CD14-positive monocyte (primary cell): Measurements from ENCODE around the gene VPS37C. TPM values are rescaled to one million over a fixed set of nuclear protein-coding genes. Genes with fewer than 3 reads are reported as not detected.

Source experiments
- DNase-seq, 3 donors: peaks; one replicate each; pipeline ENCODE4 v3.0.0-alpha.2; 2011 to 2022
- H2AFZ ChIP-seq: 2 replicates; pipeline ENCODE4 v1.6.0; 2012; ENCODE audit warnings: mild to moderate bottlenecking, low read depth, low read length, inconsistent platforms; ENCODE audit not compliant: insufficient read depth, poor library complexity, severe bottlenecking
- H3K27ac ChIP-seq, 2 donors: 1 replicate in 1 of 2; 2 replicates in 1 of 2; pipeline ENCODE4 v1.5.1; 2012 to 2013; ENCODE audit warnings: low read length in 2 of 2, control low read depth in 1 of 2, inconsistent platforms in 1 of 2, low read depth in 1 of 2, mild to moderate bottlenecking in 1 of 2
- H3K27me3 ChIP-seq, 2 donors: one replicate each; pipeline versions ENCODE4 v1.6.0 to v1.6.1; 2011 to 2013; ENCODE audit warnings: low read length in 2 of 2; ENCODE audit not compliant: control insufficient read depth in 2 of 2, insufficient read depth in 2 of 2
- H3K36me3 ChIP-seq, 2 donors: replicated peaks in 1 of 2; 1 replicate in 1 of 2; 2 replicates in 1 of 2; pipeline versions ENCODE4 v1.5.1 to v1.6.1; 2012 to 2013; ENCODE audit warnings: low read length in 2 of 2, control low read depth in 1 of 2, inconsistent platforms in 1 of 2, mild to moderate bottlenecking in 1 of 2; ENCODE audit not compliant: insufficient read depth in 2 of 2, control insufficient read depth in 1 of 2
- H3K4me1 ChIP-seq, 2 donors: 1 replicate in 1 of 2; 2 replicates in 1 of 2; pipeline versions ENCODE4 v1.5.1 to v1.6.1; 2012 to 2013; ENCODE audit warnings: low read length in 2 of 2, control low read depth in 1 of 2, inconsistent platforms in 1 of 2, mild to moderate bottlenecking in 1 of 2, moderate library complexity in 1 of 2; ENCODE audit not compliant: insufficient read depth in 2 of 2, control insufficient read depth in 1 of 2
- H3K4me2 ChIP-seq: replicated peaks from 2 replicates; pipeline ENCODE3; 2012; ENCODE audit warnings: low read length, moderate library complexity, mild to moderate bottlenecking; ENCODE audit not compliant: poor library complexity, severe bottlenecking; ENCODE audit errors: extremely low read depth
- H3K4me3 ChIP-seq, 3 experiments: fragments of 200-600 bp in 1 of 3; sonication (generic) in 1 of 3; replicated peaks in 1 of 3; 1 replicate in 2 of 3; 2 replicates in 1 of 3; pipeline ENCODE4 v1.5.1; 2011 to 2013; ENCODE audit warnings: low read length in 3 of 3, mild to moderate bottlenecking in 3 of 3, control low read depth in 2 of 3, low read depth in 2 of 3, inconsistent platforms in 1 of 3, moderate library complexity in 1 of 3
- H3K79me2 ChIP-seq: 2 replicates; pipeline ENCODE4 v1.6.0; 2012; ENCODE audit warnings: mild to moderate bottlenecking, control low read depth, inconsistent platforms, low read length, moderate library complexity; ENCODE audit not compliant: insufficient read depth
- H3K9ac ChIP-seq: 2 replicates; pipeline ENCODE4 v1.6.0; 2017; ENCODE audit warnings: low read length, mild to moderate bottlenecking; ENCODE audit not compliant: insufficient read depth, poor library complexity, severe bottlenecking
- H3K9me3 ChIP-seq, 2 donors: replicated peaks in 1 of 2; 1 replicate in 1 of 2; 2 replicates in 1 of 2; pipeline versions ENCODE4 v1.5.1 to v1.6.1; 2012 to 2013; ENCODE audit warnings: low read length in 2 of 2, control low read depth in 1 of 2; ENCODE audit not compliant: control insufficient read depth in 1 of 2, insufficient read depth in 1 of 2
- H4K20me1 ChIP-seq: 2 replicates; pipeline ENCODE4 v1.6.0; 2012; ENCODE audit warnings: mild to moderate bottlenecking, low read length, control low read depth, moderate library complexity; ENCODE audit not compliant: insufficient read depth
- H3K27ac Mint-ChIP-seq, 7 donors: one replicate each; pipeline ENCODE4 v1.8.0; 2020; ENCODE audit warnings: mild to moderate bottlenecking in 7 of 7, mixed read lengths in 7 of 7, moderate library complexity in 6 of 7, inconsistent platforms in 2 of 7
- H3K27me3 Mint-ChIP-seq, 3 donors: one replicate each; pipeline ENCODE4 v1.8.0; 2021 to 2022; ENCODE audit warnings: low read depth in 3 of 3, mild to moderate bottlenecking in 3 of 3, mixed read lengths in 3 of 3, moderate library complexity in 3 of 3, inconsistent platforms in 1 of 3
- H3K36me3 Mint-ChIP-seq, 2 donors: one replicate each; pipeline ENCODE4 v1.8.0; 2020; ENCODE audit warnings: mixed read lengths in 2 of 2, inconsistent platforms in 1 of 2, mild to moderate bottlenecking in 1 of 2
- H3K4me1 Mint-ChIP-seq: one replicate; pipeline ENCODE4 v1.8.0; 2020; ENCODE audit warnings: mild to moderate bottlenecking, mixed read lengths
- H3K4me3 Mint-ChIP-seq, 2 donors: one replicate each; pipeline ENCODE4 v1.8.0; 2020; ENCODE audit warnings: mild to moderate bottlenecking in 2 of 2, mixed read lengths in 2 of 2, moderate library complexity in 1 of 2
- H3K9me3 Mint-ChIP-seq, 7 donors: one replicate each; pipeline ENCODE4 v1.8.0; 2020 to 2022; ENCODE audit warnings: mixed read lengths in 7 of 7, mild to moderate bottlenecking in 6 of 7, moderate library complexity in 6 of 7, inconsistent platforms in 2 of 7
- WGBS: methylation state at CpG from one replicate; pipeline ENCODE4 v1.1.5; 2013; ENCODE audit warnings: missing lambda C conversion rate; ENCODE audit not compliant: insufficient coverage; 5-methylcytosine and 5-hydroxymethylcytosine counted together
- intact Hi-C, 2 donors: fragments of 100-400 bp; cut with micrococcal nuclease; formaldehyde crosslinking; loops; one replicate each; pipeline versions ENCODE4 v1.15.0 to v1.15.1; 2023
- polyA plus RNA-seq, 3 donors: library from polyadenylated mRNA; depleted of rRNA in 1 of 3; unstranded in 2 of 3; stranded (reverse) in 1 of 3; fragments of 300-500 nt in 2 of 3; fragments of >200 nt in 1 of 3; fragmentation: Illumina TruSeq in 2 of 3; gene quantifications; 1 replicate in 2 of 3; 2 replicates in 1 of 3; pipeline ENCODE4 v1.2.3, GENCODE V29; 2012 to 2021
- TF ChIP-seq, protein P1 (sequence below): fragments of 200-600 bp; IDR thresholded peaks from one replicate; pipeline ENCODE4 v1.8.0; 2022; ENCODE audit warnings: antibody characterized with exemption, mild to moderate bottlenecking

VPS37C gene
- polyA plus RNA-seq, 3 donors, result 1.9 to 25.1 (median 3.8) TPM

DNA sequence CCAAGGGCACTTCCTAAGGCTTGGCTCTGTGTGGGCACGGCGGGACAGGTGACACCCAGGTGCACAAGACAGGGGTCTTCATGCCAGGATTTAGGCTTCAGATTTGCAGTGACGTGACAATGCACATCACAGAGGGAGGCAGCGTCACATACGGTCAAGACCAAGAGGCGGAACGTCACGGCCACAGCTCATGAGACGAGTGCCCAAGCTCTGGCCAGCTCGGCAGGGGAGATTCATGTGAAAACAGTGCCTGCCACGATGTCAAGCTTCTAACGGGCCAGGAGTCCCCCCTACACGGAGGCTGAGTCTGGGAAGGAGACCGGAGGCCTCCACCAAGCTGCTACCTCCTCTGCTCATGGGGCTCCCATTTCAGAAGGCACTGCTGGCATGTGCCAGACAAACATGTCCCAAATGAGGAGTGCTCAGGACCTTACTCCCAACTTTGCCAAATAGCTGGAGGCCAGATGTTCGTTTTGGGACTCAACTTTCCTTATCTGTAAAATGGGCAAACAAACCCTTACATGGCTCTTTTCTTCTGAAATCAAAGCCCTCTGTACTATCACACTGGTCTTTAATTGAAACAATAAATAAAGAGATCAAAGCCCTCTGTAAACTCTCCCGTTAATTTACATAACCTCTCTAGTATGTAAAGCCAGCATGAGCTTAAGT, 16.6 kb downstream of the VPS37C start:
- peaks cover 0 to 1% of the 10 kb centered on the region in 2 donors for H3K36me3 ChIP-seq
- Mint-ChIP-seq H3K36me3 (peaks cover 26 to 60% of the 10 kb centered on the region in 2 donors), H3K27me3 (no peaks in the 10 kb centered on the region), H3K27ac (peak overlapping the region in 1 of 7 donors; percentile 60), H3K4me3 (no peak overlapping the region), H3K9me3 (no peaks in the 10 kb centered on the region), H3K4me1 (peaks cover 44% of the 10 kb centered on the region)
- H4K20me1 ChIP-seq, result peaks cover 92% of the 10 kb centered on the region
- no peaks in the 10 kb centered on the region for H3K9me3 ChIP-seq
- H3K79me2 ChIP-seq, result peaks cover 96% of the 10 kb centered on the region
- peak overlapping the region in 1 of 2 donors; percentile 63 for H3K27ac ChIP-seq
- H3K9ac ChIP-seq, result no peak overlapping the region
- no peak overlapping the region for H3K4me3 ChIP-seq
- H3K4me1 ChIP-seq, result peaks cover 30 to 36% of the 10 kb centered on the region in 2 donors
- no peak overlapping the region for H3K4me2 ChIP-seq
- 96% methylated on average over 15 of the region's 16 CpGs for WGBS
- no peak for DNase-seq
- H3K27me3 ChIP-seq, result no peaks in the 10 kb centered on the region
- TF ChIP-seq, protein P1, sequence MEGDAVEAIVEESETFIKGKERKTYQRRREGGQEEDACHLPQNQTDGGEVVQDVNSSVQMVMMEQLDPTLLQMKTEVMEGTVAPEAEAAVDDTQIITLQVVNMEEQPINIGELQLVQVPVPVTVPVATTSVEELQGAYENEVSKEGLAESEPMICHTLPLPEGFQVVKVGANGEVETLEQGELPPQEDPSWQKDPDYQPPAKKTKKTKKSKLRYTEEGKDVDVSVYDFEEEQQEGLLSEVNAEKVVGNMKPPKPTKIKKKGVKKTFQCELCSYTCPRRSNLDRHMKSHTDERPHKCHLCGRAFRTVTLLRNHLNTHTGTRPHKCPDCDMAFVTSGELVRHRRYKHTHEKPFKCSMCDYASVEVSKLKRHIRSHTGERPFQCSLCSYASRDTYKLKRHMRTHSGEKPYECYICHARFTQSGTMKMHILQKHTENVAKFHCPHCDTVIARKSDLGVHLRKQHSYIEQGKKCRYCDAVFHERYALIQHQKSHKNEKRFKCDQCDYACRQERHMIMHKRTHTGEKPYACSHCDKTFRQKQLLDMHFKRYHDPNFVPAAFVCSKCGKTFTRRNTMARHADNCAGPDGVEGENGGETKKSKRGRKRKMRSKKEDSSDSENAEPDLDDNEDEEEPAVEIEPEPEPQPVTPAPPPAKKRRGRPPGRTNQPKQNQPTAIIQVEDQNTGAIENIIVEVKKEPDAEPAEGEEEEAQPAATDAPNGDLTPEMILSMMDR, result no peak
- no peak overlapping the region for H2AFZ ChIP-seq
- intact Hi-C loops, result no loop called here

DNA sequence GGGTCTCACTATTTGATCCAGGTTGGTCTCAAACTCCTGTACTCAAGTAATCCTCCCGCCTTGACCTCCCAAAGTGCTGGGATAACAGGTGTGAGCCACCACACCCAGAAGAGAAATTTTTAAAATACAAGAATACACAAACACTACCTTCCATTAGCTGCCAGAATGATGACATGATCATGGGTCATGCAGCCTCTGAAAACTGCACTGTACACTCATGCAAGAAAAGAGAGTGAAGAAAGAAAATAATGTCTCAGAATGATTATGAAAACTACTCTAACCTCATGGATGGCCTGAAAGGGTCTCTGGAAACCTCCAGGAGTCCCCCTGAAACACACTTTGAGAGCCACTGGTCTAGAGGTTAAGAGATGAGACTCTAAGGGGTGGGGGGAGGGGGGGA, 18.8 kb downstream of the VPS37C start:
- H3K27ac Mint-ChIP-seq, result peak overlapping the region in 2 of 7 donors; percentile 9 to 44
- Histone ChIP-seq H3K4me1 (peaks cover 19 to 23% of the 10 kb centered on the region in 2 donors), H3K36me3 (peaks cover 11 to 23% of the 10 kb centered on the region in 2 donors), H3K9ac (no peak overlapping the region), H2AFZ (no peak overlapping the region), H3K27me3 (no peaks in the 10 kb centered on the region), H3K9me3 (no peaks in the 10 kb centered on the region), H3K27ac (no peak overlapping the region), H3K4me3 (no peak overlapping the region), H4K20me1 (peaks cover 92% of the 10 kb centered on the region), H3K4me2 (no peak overlapping the region), H3K79me2 (peaks cover 94% of the 10 kb centered on the region)
- no peaks in the 10 kb centered on the region for H3K9me3 Mint-ChIP-seq
- TF ChIP-seq, protein P1, result no peak
- intact Hi-C loops, result no loop called here
- no peak for DNase-seq
- H3K4me1 Mint-ChIP-seq, result peaks cover 29% of the 10 kb centered on the region
- 100% methylated on average over 1 of the region's 1 CpG for WGBS
- H3K27me3 Mint-ChIP-seq, result no peaks in the 10 kb centered on the region
- peaks cover 32 to 67% of the 10 kb centered on the region in 2 donors for H3K36me3 Mint-ChIP-seq
- no peak overlapping the region for H3K4me3 Mint-ChIP-seq
